ENCODE measurements around the gene PROC.

The PROC gene

DNA sequence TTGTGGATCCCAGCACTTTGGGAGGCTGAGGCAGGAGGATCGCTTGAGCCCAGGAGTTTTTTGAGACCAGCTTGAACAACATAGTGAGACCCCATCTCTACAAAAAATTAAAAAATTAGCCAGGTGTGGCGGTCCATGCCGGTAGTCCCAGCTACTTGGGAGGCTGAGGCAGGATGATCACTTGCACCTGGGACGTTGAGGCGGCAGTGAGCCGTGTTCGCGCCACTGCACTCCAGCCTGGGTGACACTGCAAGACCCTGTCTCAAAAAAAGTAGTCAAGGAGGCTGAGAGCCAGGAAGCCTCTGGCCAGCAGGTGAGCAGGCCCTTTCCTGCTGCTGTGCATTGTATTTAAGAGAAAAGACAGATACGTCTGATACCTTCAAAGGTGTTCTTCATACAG lies 11.1 kb upstream of the PROC start:
- TF ChIP-seq, protein P1, sequence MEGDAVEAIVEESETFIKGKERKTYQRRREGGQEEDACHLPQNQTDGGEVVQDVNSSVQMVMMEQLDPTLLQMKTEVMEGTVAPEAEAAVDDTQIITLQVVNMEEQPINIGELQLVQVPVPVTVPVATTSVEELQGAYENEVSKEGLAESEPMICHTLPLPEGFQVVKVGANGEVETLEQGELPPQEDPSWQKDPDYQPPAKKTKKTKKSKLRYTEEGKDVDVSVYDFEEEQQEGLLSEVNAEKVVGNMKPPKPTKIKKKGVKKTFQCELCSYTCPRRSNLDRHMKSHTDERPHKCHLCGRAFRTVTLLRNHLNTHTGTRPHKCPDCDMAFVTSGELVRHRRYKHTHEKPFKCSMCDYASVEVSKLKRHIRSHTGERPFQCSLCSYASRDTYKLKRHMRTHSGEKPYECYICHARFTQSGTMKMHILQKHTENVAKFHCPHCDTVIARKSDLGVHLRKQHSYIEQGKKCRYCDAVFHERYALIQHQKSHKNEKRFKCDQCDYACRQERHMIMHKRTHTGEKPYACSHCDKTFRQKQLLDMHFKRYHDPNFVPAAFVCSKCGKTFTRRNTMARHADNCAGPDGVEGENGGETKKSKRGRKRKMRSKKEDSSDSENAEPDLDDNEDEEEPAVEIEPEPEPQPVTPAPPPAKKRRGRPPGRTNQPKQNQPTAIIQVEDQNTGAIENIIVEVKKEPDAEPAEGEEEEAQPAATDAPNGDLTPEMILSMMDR (IDR thresholded peaks at IDR 0.05) = no peak

DNA sequence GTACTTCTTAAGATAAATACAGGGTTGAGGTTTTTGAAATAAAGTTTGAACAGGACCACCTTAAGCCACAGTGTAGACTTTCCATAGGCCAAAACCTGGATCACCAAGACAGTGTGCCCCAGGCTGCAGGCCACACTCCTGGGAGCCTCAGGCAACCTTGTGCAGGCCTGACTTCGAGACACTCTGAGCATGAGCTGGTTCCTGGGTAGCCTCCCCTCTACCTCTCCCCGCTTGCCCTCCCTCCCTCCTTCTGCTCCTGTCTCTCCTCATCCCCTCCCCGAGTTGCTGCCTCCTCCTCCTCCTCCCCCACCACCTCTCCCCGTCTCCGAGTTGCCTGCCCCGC lies 10.6 kb upstream of the PROC start:
- TF ChIP-seq, protein P1 (IDR thresholded peaks at IDR 0.05) = no peak

DNA sequence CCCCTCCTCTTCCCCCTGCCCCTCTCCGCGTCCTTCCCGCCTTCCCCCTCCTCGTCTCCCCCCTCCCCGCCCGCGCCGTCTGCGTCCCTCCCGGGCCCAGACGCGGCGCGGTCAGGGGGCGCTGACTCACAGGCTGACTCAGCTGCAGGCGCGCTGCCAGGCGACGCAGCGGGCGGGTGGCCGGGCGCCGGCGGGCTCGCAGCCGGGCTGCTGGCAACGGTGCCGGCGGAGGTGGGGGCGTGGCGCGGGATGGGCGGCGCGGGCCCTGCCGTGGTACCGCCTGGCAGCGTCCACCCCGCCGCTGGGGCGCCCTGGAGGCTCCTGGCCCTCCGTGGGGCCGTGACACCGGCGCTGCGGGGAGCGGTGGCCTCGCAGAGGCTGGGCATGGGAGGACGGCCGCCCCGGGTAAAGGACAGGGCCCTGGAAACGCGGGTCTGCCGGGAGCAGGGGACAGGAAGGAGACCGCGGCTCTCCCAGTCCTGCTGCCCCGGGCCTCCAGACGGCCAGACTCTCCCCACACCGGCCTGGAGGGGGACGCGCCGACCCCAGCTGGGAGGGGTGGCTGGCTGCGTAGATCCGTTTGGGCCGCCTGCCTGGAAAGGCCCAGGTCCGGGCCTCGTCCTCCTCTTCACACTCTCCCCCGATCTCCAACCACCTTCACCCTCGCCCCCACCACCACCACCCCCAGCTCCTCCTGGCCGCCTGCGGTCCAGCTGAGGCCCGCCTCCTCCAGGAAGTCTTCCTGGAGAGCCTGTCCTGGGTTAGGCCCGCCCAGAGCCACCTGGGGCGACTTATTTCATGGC lies 10.0 kb upstream of the PROC start:
- TF ChIP-seq, protein P1 (IDR thresholded peaks at IDR 0.05) = no peak

DNA sequence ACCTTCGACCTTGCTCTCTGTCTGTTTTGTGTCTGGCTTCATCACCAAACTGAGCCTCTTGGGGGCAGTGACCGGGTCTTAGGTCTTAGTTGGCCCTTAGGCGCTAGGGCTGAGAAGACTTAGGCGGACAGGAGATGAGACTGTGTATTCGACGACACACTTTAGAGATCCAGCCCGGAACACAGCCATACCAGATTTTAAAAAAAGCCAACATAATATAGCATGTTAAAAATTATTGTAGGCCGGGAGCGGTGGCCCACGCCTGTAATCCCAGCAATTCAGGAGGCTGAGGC lies 9.5 kb upstream of the PROC start:
- TF ChIP-seq, protein P1 (IDR thresholded peaks at IDR 0.05) = no peak

DNA sequence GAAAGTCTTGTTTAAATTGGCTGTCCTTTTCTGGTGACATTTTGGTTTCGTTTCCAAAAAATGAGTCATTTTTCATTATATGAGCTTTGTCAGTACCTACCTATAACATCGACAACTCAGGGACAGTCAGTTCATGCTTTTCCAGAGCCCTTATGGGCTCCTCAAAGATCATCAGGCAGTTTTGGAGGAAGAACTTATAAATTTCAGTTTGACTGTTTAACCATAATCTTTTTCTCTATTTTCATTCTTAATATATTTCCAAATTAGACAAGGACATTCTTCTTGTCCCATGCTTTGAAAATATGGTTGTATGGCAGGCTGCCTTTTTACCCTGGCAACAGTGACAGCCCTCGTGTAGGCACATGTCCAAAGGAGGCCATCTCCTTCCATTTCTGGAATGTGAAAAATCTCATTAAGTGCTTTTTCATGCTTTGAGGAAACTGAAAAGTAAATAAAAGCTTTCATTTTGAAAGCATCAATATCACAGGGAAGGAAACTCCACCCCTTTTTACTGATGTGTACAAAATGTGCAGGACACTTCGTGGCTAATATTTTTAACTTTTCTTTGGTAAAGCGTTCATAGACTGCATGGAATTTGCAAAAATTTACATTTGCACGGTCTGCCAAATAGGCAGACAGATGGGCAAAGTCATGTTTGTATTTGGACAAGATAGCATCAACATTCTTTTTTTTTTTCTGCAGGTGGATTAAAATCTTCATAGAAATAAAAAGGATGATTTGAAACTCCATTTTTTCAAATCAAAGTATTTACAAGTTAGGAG lies 7.2 kb upstream of the PROC start:
- TF ChIP-seq, protein P1 (IDR thresholded peaks at IDR 0.05) = no peak

DNA sequence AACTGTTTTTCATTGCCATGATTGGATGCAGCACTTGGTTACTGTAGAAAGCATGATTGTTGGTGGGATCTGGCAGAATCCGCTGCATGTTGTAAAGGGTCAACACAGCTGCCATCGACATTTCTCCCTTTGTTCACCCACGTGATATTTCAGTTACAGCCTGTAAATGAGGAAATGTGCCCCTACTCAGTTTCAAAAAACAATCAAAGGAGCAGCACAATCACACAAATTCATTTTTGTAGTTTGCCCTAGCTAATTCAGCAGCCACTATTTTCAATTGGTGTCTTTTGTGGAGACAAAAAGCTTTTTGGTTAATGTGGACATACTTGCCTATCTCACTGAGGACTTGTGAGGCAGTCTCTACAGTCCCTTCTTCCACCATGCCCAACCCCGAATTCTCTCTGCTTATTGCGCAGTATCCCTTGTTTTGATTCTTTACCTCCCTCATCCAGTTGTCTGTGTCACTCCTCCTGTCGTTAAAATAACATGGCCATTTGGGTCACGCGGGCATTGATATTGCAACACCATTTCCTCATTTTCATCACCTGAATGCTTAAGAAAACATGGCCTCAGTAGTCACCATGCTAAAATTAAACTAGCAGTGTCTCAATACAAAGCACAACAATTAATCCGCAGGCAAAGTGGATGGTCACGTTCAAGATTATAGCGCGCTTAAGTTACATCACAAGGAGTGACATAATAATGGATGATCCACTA lies 6.4 kb upstream of the PROC start:
- TF ChIP-seq, protein P1 (IDR thresholded peaks at IDR 0.05) = no peak

DNA sequence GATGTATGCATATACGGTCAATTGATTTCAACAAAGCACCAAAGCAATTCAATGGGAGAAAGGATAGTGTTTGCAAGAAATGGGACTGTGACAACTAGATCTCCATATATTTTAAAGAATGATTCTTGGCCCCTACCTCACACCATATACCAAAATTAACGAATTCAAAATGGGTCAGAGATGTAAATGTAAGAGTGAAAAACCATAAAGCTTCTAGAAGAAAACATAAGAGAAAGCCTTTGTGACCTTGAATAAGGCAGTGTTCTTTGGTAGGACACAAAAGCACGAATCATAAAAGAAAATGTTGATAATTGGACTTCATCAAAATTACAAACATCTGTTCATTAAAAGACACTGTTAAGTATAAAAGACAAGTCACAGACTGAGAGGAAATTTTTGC lies 5.0 kb upstream of the PROC start:
- TF ChIP-seq, protein P1 (IDR thresholded peaks at IDR 0.05) = no peak
